Measurements from ENCODE around the gene CD1E.

CD1E gene

GRCh38 chr1:158400871-158401270 is 47.2 kb downstream of the CD1E start:
- Histone ChIP-seq H3K27ac (ENCODE audit: extremely low read depth, low read depth, low read length) (no peak overlapping the region), H3K36me3 (ENCODE audit: control insufficient read depth in 2 of 2, insufficient read depth in 1 of 2, low read length in 2 of 2) (no peaks in the 10 kb centered on the region), H3K9me3 (ENCODE audit: control insufficient read depth, insufficient read depth, low read depth, low read length) (no peaks in the 10 kb centered on the region), H3K4me1 (ENCODE audit: control insufficient read depth, insufficient read depth, low read length) (no peaks in the 10 kb centered on the region), H3K4me3 (ENCODE audit: low read depth, low read length) (no peak overlapping the region)
- no peak for TF ChIP-seq ZNF223 (tag by site-specific recombination; IDR thresholded peaks at IDR 0.05)
- TF ChIP-seq ZNF311 (tag by site-specific recombination; IDR thresholded peaks at IDR 0.05; ENCODE audit: borderline replicate concordance), result no peak
- TF ChIP-seq ZNF404 (tag by site-specific recombination; IDR thresholded peaks at IDR 0.05), result no peak
- TF ChIP-seq ZFP37 (tag by site-specific recombination; IDR thresholded peaks at IDR 0.05), result no peak
- no peak for TF ChIP-seq ZNF561 (tag by site-specific recombination; IDR thresholded peaks at IDR 0.05; ENCODE audit: borderline replicate concordance)
- TF ChIP-seq ZNF19 (tag by site-specific recombination; IDR thresholded peaks at IDR 0.05; ENCODE audit: low read depth), result no peak
- TF ChIP-seq ZNF585B (tag by site-specific recombination; IDR thresholded peaks at IDR 0.05), result no peak
- TF ChIP-seq ATF2 (tag by site-specific recombination; IDR thresholded peaks at IDR 0.05; ENCODE audit: low read depth), result no peak
- TF ChIP-seq ZNF830 (tag by site-specific recombination; IDR thresholded peaks at IDR 0.05; ENCODE audit: low read depth), result no peak
- no peak for TF ChIP-seq ZNF211 (tag by site-specific recombination; IDR thresholded peaks at IDR 0.05; ENCODE audit: low read depth)
- TF ChIP-seq ZNF184 (tag by site-specific recombination; IDR thresholded peaks at IDR 0.05), result no peak
- TF ChIP-seq PRDM2 (tag by site-specific recombination; IDR thresholded peaks at IDR 0.05; ENCODE audit: borderline replicate concordance), result no peak
- TF ChIP-seq ZNF548 (tag by site-specific recombination; IDR thresholded peaks at IDR 0.05), result no peak
- TF ChIP-seq OVOL3 (tag by site-specific recombination; IDR thresholded peaks at IDR 0.05), result no peak
- TF ChIP-seq ZNF664 (tag by site-specific recombination; IDR thresholded peaks at IDR 0.05), result no peak
- no peak for TF ChIP-seq ZBTB10 (tag by site-specific recombination; IDR thresholded peaks at IDR 0.05)
- CTCF ChIA-PET, result no interaction called here
- POLR2A ChIA-PET, result no interaction called here

GRCh38 chr1:158407092-158407491 is 53.4 kb downstream of the CD1E start:
- Histone ChIP-seq H3K4me1 (ENCODE audit: control insufficient read depth, insufficient read depth, low read length) (no peaks in the 10 kb centered on the region), H3K27ac (ENCODE audit: extremely low read depth, low read depth, low read length) (no peak overlapping the region), H3K36me3 (ENCODE audit: control insufficient read depth in 2 of 2, insufficient read depth in 1 of 2, low read length in 2 of 2) (no peaks in the 10 kb centered on the region), H3K4me3 (ENCODE audit: low read depth, low read length) (no peak overlapping the region), H3K9me3 (ENCODE audit: control insufficient read depth, insufficient read depth, low read depth, low read length) (no peaks in the 10 kb centered on the region)
- ChIA-PET POLR2A (no interaction called here), CTCF (no interaction called here)
- no peak for TF ChIP-seq ZXDB (tag by site-specific recombination; IDR thresholded peaks at IDR 0.05)
- TF ChIP-seq ZNF558 (tag by site-specific recombination; IDR thresholded peaks at IDR 0.05), result no peak
- TF ChIP-seq ZNF501 (tag by site-specific recombination; IDR thresholded peaks at IDR 0.05), result no peak
- TF ChIP-seq ZNF362 (tag by site-specific recombination; IDR thresholded peaks at IDR 0.05), result no peak
- TF ChIP-seq ZSCAN30 (tag by site-specific recombination; IDR thresholded peaks at IDR 0.05), result no peak
- TF ChIP-seq ZNF274 (IDR thresholded peaks at IDR 0.05; ENCODE audit: low read length), result no peak
- no peak for TF ChIP-seq ZNF274 (tag by site-specific recombination; IDR thresholded peaks at IDR 0.05; ENCODE audit: borderline replicate concordance)
- no peak for TF ChIP-seq ZNF488 (tag by site-specific recombination; IDR thresholded peaks at IDR 0.05)
- TF ChIP-seq ZFP69B (tag by site-specific recombination; IDR thresholded peaks at IDR 0.05), result no peak
- TF ChIP-seq ZBTB48 (tag by site-specific recombination; IDR thresholded peaks at IDR 0.05), result no peak
